Suprapubic skin (tissue), 3 donors: ENCODE measurements around the gene FAM78A.

Experiments used
- CTCF ChIP-seq, 2 donors: fragments of 200-600 bp in 1 of 2; fragments of 450-650 bp in 1 of 2; sonication (generic) in 1 of 2; IDR thresholded peaks; one replicate each; pipeline ENCODE4 v1.5.1; 2016 to 2019; ENCODE audit warnings: antibody characterized with exemption in 2 of 2, mild to moderate bottlenecking in 1 of 2, moderate library complexity in 1 of 2
- EP300 ChIP-seq: sonication (generic); formaldehyde crosslinking; IDR thresholded peaks from one replicate; pipeline ENCODE4 v1.6.1; 2017; ENCODE audit warnings: antibody characterized with exemption

- TF ChIP-seq CTCF (IDR thresholded peaks at IDR 0.05), result no peak
- TF ChIP-seq EP300, result no peak
These were observed 5.0 kb upstream of the FAM78A start for GRCh38 chr9:131281119-131281965.
